HepG2 (cell line): ENCODE measurements around the gene SCAI. TPM values are rescaled to one million over a fixed set of nuclear protein-coding genes. Genes with fewer than 3 reads are reported as not detected.

Source experiments
- ATAC-seq: fragments of 200-7000 bp; cut with Tn5 transposase; 3 replicates; pipeline ENCODE4 v1.9.1; 2020; ENCODE audit warnings: mild to moderate bottlenecking, moderate library complexity
- BruUV-seq: library from RNA; stranded (reverse); fragments of 400-500 nt; replicated peaks from 2 replicates; lab custom pipeline; 2021; lab: Mats Ljungman, UMichigan
- CTCF ChIA-PET: fragments of 300-600 bp; formaldehyde crosslinking; extraction: SDS; loops from one replicate; lab custom pipeline; 2021; ENCODE audit warnings: low total read pairs, inconsistent platforms, low intra/inter-chr PET ratio; lab: Yijun Ruan, JAX
- POLR2A ChIA-PET: fragments of 350-600 bp; sonication (Branson Sonifier 250); formaldehyde crosslinking; loops from one replicate; lab custom pipeline; 2020; ENCODE audit warnings: antibody characterized with exemption, inconsistent platforms; lab: Yijun Ruan, JAX
- DNase-seq: peaks from one replicate; pipeline ENCODE4 v3.0.0-alpha.2; 2015; ENCODE audit warnings: low spot score
- FAIRE-seq: peaks from 3 replicates; lab custom pipeline; 2011; peaks lifted over from hg19 to GRCh38; lab: Jason Lieb, UNC
- H2AFZ ChIP-seq: one replicate; pipeline ENCODE4 v1.6.1; 2011; ENCODE audit warnings: low read length, inconsistent platforms
- H3K27ac ChIP-seq: fragments of 300-600 bp; 3 replicates; pipeline ENCODE4 v1.8.0; 2011; ENCODE audit warnings: mixed run types, mild to moderate bottlenecking, mixed read lengths, low read length, inconsistent platforms; ENCODE audit not compliant: insufficient read depth; ENCODE audit errors: extremely low read length
- H3K27me3 ChIP-seq, 2 experiments: fragments of 200-600 bp in 1 of 2; 2 replicates in 1 of 2; 3 replicates in 1 of 2; pipeline versions ENCODE4 v1.6.0 to v1.8.0; 2011; ENCODE audit warnings: low read length in 2 of 2, mild to moderate bottlenecking in 2 of 2, moderate library complexity in 2 of 2, inconsistent platforms in 1 of 2; ENCODE audit not compliant: insufficient read depth in 2 of 2, control insufficient read depth in 1 of 2
- H3K36me3 ChIP-seq, 2 experiments: fragments of 200-600 bp in 1 of 2; replicated peaks in 1 of 2; 2 replicates in 1 of 2; 3 replicates in 1 of 2; pipeline versions ENCODE4 v1.5.1 to v1.8.0; 2011; ENCODE audit warnings: low read length in 2 of 2, inconsistent platforms in 1 of 2; ENCODE audit not compliant: insufficient read depth in 2 of 2, control insufficient read depth in 1 of 2
- H3K4me1 ChIP-seq: 2 replicates; pipeline ENCODE4 v1.5.1; 2012; ENCODE audit warnings: low read length, inconsistent platforms; ENCODE audit not compliant: insufficient read depth
- H3K4me2 ChIP-seq: 2 replicates; pipeline ENCODE4 v1.6.0; 2011; ENCODE audit warnings: low read depth, low read length, inconsistent platforms
- H3K4me3 ChIP-seq, 3 experiments: fragments of 200-600 bp in 1 of 3; sonication (generic), shearing (Covaris generic) in 1 of 3; replicated peaks in 1 of 3; 2 replicates each; pipeline ENCODE4 v1.5.1; 2011 to 2016; ENCODE audit warnings: low read length in 3 of 3, inconsistent platforms in 2 of 3, low read depth in 2 of 3, mild to moderate bottlenecking in 2 of 3, control low read depth in 1 of 3, mixed read lengths in 1 of 3; ENCODE audit not compliant: insufficient read depth in 1 of 3
- H3K79me2 ChIP-seq: one replicate; pipeline ENCODE4 v1.6.1; 2011; ENCODE audit warnings: low read length, inconsistent platforms; ENCODE audit not compliant: insufficient read depth
- H3K9ac ChIP-seq: 2 replicates; pipeline ENCODE4 v1.6.0; 2011; ENCODE audit warnings: mild to moderate bottlenecking, low read depth, low read length, inconsistent platforms; ENCODE audit not compliant: insufficient read depth
- H3K9me3 ChIP-seq: 2 replicates; pipeline ENCODE4 v1.5.1; 2012; ENCODE audit warnings: mild to moderate bottlenecking, low read length
- H4K20me1 ChIP-seq: 2 replicates; pipeline ENCODE4 v1.6.0; 2011; ENCODE audit warnings: inconsistent platforms, mild to moderate bottlenecking, low read length, moderate library complexity; ENCODE audit not compliant: insufficient read depth
- ATF7 ChIP-seq, 2 experiments: fragments of 450-650 bp in 1 of 2; sonication (generic) in 1 of 2; formaldehyde crosslinking in 1 of 2; IDR thresholded peaks; 2 replicates each; pipeline versions ENCODE4 v1.4.0 to v1.6.1; 2016 to 2020; ENCODE audit warnings: antibody characterized with exemption in 1 of 2, mild to moderate bottlenecking in 1 of 2, missing genetic modification reagents in 1 of 2
- SP5 ChIP-seq: IDR thresholded peaks from 2 replicates; pipeline ENCODE4 v1.6.1; 2016; ENCODE audit warnings: low read depth, borderline replicate concordance
- ZNF121 ChIP-seq: sonication (generic); formaldehyde crosslinking; IDR thresholded peaks from 2 replicates; pipeline ENCODE4 v1.5.0; 2020; ENCODE audit warnings: mild to moderate bottlenecking, missing genetic modification reagents
- WGBS: methylation state at CpG from one replicate; pipeline ENCODE4 v1.1.6; 2017; ENCODE audit warnings: low lambda C conversion rate; 5-methylcytosine and 5-hydroxymethylcytosine counted together
- in situ Hi-C: cut with HindIII; loops from 2 replicates; pipeline ENCODE4 v1.10.0; 2017; ENCODE audit warnings: low pct_unique_long_range_greater_than_20kb; ENCODE audit not compliant: extremely low pct_ligation_motif_present
- intact Hi-C: fragments of 100-400 bp; cut with micrococcal nuclease; formaldehyde crosslinking; loops from one replicate; pipeline ENCODE4 v1.10.0; 2022; ENCODE audit not compliant: unreplicated experiment
- polyA plus RNA-seq, 8 experiments: library from polyadenylated mRNA; depleted of rRNA in 3 of 8; stranded (reverse) in 7 of 8; unstranded in 1 of 8; fragments of >200 nt; fragmentation: Illumina TruSeq in 4 of 8; extraction: Trizol in 4 of 8; gene quantifications; 2 replicates each; pipeline versions ENCODE4 v1.2.1 to v1.2.3, GENCODE V29; 2011 to 2016; ENCODE audit warnings: low read depth in 4 of 8, missing spikeins in 1 of 8, mixed read lengths in 1 of 8; ENCODE audit not compliant: insufficient read depth in 1 of 8
- total RNA-seq, 5 experiments: library from RNA; depleted of rRNA; stranded (reverse); fragments of >200 nt; fragmentation: Illumina TruSeq; extraction: Trizol; gene quantifications; 2 replicates each; pipeline ENCODE4 v1.2.3, GENCODE V29; 2016; ENCODE audit warnings: low read depth in 1 of 5
- TF ChIP-seq, protein P1 (sequence below): sonication (generic); formaldehyde crosslinking; IDR thresholded peaks from 2 replicates; pipeline ENCODE4 v1.5.0; 2020; ENCODE audit warnings: missing genetic modification reagents

The SCAI gene
- total and polyA plus RNA-seq, 2 of the 13 experiments (the other 11 are each of a cell fraction or from before 2014, with no cell fraction given), result 4.4 to 8.4 TPM

DNA sequence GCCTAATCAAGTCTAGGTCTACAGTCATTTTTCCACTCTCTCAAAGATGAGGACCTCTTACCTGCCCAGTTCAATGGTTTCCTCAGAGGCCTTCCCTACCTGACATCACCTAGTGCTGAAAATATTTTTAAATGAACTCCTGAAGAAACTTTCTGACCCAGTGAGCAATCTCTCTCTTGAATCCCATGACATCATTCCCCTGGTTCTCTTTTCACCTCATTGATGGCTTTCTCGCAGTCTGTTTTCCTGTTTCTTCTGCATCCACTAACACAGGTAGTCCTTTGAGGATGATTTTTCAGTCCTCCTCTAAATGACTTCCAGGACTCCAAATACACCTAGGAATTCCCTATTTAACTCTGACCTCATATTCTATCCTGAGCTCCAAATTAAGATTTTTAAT, 40.3 kb downstream of the SCAI start:
- Histone ChIP-seq H3K9me3 (no peaks in the 10 kb centered on the region), H2AFZ (no peak overlapping the region), H3K4me2 (no peak overlapping the region), H3K4me1 (peaks cover 19% of the 10 kb centered on the region), H4K20me1 (no peaks in the 10 kb centered on the region), H3K4me3 (no peak overlapping the region), H3K79me2 (no peaks in the 10 kb centered on the region), H3K27ac (no peak overlapping the region), H3K27me3 (no peaks in the 10 kb centered on the region), H3K36me3 (no peaks in the 10 kb centered on the region), H3K9ac (no peak overlapping the region)
- ATAC-seq, result no peak
- CTCF ChIA-PET, result no interaction called here
- BruUV-seq, result no TSS peak
- in situ Hi-C loops (no loop called here), intact Hi-C loops (no loop called here)
- no peak for FAIRE-seq
- DNase-seq, result no peak
- TF ChIP-seq ATF7 (IDR thresholded peaks at IDR 0.05) (peak; percentile 69; the same call in 1 of the 2 replicates), ATF7 (CRISPR knock-in tag; IDR thresholded peaks at IDR 0.05) (no peak)
- TF ChIP-seq, protein P1, sequence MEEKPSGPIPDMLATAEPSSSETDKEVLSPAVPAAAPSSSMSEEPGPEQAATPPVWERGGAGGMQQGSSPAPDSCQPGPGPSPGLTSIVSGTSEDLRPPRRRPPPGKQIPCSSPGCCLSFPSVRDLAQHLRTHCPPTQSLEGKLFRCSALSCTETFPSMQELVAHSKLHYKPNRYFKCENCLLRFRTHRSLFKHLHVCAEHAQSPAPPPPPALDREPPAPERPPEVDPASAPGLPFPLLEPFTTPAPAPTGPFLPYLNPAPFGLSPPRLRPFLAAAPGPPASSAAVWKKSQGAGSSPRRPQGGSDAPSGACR (CRISPR knock-in tag), result no peak
- WGBS, result 97% methylated on average over 1 of the region's 1 CpG
- POLR2A ChIA-PET, result no interaction called here

DNA sequence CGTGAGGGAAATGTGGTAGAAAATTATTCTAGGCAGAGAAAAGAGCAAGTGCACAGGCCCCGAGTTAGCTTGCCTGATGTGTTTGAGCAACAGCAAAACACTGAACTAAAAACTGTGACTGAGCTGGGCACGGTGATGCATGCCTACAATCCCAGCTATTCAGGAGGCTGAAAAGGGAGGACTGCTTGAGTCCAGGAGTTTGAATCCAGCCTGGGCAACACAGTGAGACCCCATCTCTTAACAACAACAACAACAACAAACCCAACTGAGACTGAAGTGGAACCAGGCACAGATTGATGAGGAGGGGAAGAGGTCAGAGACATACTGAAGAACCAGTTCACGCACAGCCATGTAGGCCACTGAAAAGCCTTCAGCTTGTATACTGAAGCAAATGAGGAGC, 42.5 kb downstream of the SCAI start:
- no peaks in the 10 kb centered on the region for H4K20me1 ChIP-seq
- no peak for FAIRE-seq
- H3K9ac ChIP-seq, result no peak overlapping the region
- H3K9me3 ChIP-seq, result no peaks in the 10 kb centered on the region
- ChIA-PET POLR2A (no interaction called here), CTCF (no interaction called here)
- no peaks in the 10 kb centered on the region for H3K36me3 ChIP-seq
- intact Hi-C loops, result no loop called here
- no peaks in the 10 kb centered on the region for H3K27me3 ChIP-seq
- peak; percentile 58 for TF ChIP-seq ZNF121 (CRISPR knock-in tag)
- no peak for TF ChIP-seq SP5 (CRISPR knock-in tag)
- TF ChIP-seq, all 625 proteins: peak for 1
- DNase-seq (no peak), ATAC-seq (no peak)
- peaks cover 19% of the 10 kb centered on the region for H3K4me1 ChIP-seq
- BruUV-seq, result no TSS peak
- H3K27ac ChIP-seq, result no peak overlapping the region
- H2AFZ ChIP-seq, result no peak overlapping the region
- no peak overlapping the region for H3K4me2 ChIP-seq
- 86% methylated on average over 4 of the region's 4 CpGs for WGBS
- in situ Hi-C loops, result no loop called here
- H3K79me2 ChIP-seq, result no peaks in the 10 kb centered on the region
- no peak overlapping the region for H3K4me3 ChIP-seq
